ENCODE data around the gene SOCS1. TPM values are rescaled to one million over a fixed set of nuclear protein-coding genes. Genes with fewer than 3 reads are reported as not detected.

The SOCS1 gene
- total and polyA plus RNA-seq, 2 donors (not counting 1 experiment from before 2014, with no cell fraction given): 29.7 to 107 TPM

- Histone ChIP-seq H2AFZ (ENCODE audit: insufficient read depth, low read depth, low read length, poor library complexity, severe bottlenecking) (no peak overlapping the region), H3K9ac (ENCODE audit: low read length) (no peak overlapping the region), H3K27me3 (replicated peaks in 1 of 4; ENCODE audit: control extremely low read depth in 1 of 4, control insufficient read depth in 3 of 4, insufficient read depth in 4 of 4, low read length in 3 of 4) (no peaks in the 10 kb centered on the region), H3K4me2 (replicated peaks; ENCODE audit: low read depth, low read length, poor library complexity, severe bottlenecking) (peak overlapping the region; percentile 20), H3K36me3 (replicated peaks in 1 of 2; ENCODE audit: control extremely low read depth in 1 of 2, control insufficient read depth in 1 of 2, extremely low read depth in 1 of 2, insufficient read depth in 2 of 2, low read length in 1 of 2) (no peaks in the 10 kb centered on the region), H3K4me3 (ENCODE audit: control extremely low read depth in 1 of 5, extremely low read depth in 1 of 5, insufficient read depth in 1 of 5, low read depth in 2 of 5, low read length in 4 of 5) (no peak overlapping the region), H4K20me1 (ENCODE audit: control insufficient read depth, insufficient read depth, low read length, poor library complexity, severe bottlenecking) (no peaks in the 10 kb centered on the region), H3K9me3 (ENCODE audit: control extremely low read depth in 1 of 3, control insufficient read depth in 2 of 3, insufficient read depth in 1 of 3, low read length in 2 of 3) (no peaks in the 10 kb centered on the region), H3K27ac (ENCODE audit: low read length in 2 of 2) (no peak overlapping the region), H3K4me1 (ENCODE audit: control insufficient read depth in 2 of 2, insufficient read depth in 2 of 2, low read length in 2 of 2) (peaks cover 13 to 16% of the 10 kb centered on the region in 2 donors), H3K79me2 (ENCODE audit: control insufficient read depth, insufficient read depth, low read length) (no peaks in the 10 kb centered on the region)
- peak; percentile 31 for ATAC-seq (ENCODE audit: low read depth)
- H3K27me3 Mint-ChIP-seq: no peaks in the 10 kb centered on the region
- peak overlapping the region; percentile 27 for H3K27ac Mint-ChIP-seq
- H3K4me3 Mint-ChIP-seq: no peak overlapping the region
- ChIA-PET POLR2A (interaction anchor here (1.0 to 1.2 kb wide), 2 partner anchors 9 to 33 kb away, joined by 3 read pairs; no protein-coding TSS in a partner anchor), CTCF (interaction anchor here (0.8 to 1.9 kb wide), 3 partner anchors 33 to 300 kb away, joined by 3 to 7 read pairs (median 6); no protein-coding TSS in a partner anchor)
- TF ChIP-seq, protein P1, sequence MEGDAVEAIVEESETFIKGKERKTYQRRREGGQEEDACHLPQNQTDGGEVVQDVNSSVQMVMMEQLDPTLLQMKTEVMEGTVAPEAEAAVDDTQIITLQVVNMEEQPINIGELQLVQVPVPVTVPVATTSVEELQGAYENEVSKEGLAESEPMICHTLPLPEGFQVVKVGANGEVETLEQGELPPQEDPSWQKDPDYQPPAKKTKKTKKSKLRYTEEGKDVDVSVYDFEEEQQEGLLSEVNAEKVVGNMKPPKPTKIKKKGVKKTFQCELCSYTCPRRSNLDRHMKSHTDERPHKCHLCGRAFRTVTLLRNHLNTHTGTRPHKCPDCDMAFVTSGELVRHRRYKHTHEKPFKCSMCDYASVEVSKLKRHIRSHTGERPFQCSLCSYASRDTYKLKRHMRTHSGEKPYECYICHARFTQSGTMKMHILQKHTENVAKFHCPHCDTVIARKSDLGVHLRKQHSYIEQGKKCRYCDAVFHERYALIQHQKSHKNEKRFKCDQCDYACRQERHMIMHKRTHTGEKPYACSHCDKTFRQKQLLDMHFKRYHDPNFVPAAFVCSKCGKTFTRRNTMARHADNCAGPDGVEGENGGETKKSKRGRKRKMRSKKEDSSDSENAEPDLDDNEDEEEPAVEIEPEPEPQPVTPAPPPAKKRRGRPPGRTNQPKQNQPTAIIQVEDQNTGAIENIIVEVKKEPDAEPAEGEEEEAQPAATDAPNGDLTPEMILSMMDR (IDR thresholded peaks at IDR 0.05): no peak
- TF ChIP-seq EZH2 (IDR thresholded peaks at IDR 0.05; ENCODE audit: borderline replicate concordance, insufficient read depth, low read depth, low read length, poor library complexity, severe bottlenecking): no peak
- no peak for DNase-seq
- intact Hi-C loops (cut with micrococcal nuclease): no loop called here
- H3K4me1 Mint-ChIP-seq: peaks cover 17% of the 10 kb centered on the region
- no peaks in the 10 kb centered on the region for H3K9me3 Mint-ChIP-seq (ENCODE audit: insufficient read depth)
- 72% methylated on average over 3 of the region's 9 CpGs for WGBS (ENCODE audit: insufficient coverage)
Observed at GRCh38 chr16:11264155-11264832, 8.3 kb upstream of the SOCS1 start.

DNA sequence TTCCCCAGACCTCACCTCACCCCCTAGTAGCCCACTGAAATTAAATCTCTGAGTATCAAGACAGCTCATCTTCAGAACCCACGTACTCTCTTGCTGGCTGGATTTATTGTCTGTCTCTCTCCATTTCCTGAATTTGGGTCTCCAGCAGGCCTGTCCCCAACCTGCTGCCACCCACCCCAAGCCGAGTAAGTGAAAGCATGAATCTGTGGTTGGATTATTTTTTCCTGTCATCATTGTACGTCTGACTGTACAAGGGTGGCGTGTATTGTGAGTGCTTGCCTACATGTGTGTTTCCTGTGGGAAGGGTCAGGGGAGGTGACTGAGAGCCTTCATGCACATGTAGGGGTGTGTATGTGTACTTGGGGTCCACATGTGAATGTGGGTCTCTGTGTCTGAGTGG is 7.7 kb upstream of the SOCS1 start:
- Histone ChIP-seq H3K9me3 (ENCODE audit: control extremely low read depth in 1 of 3, control insufficient read depth in 2 of 3, insufficient read depth in 1 of 3, low read length in 2 of 3) (no peaks in the 10 kb centered on the region), H3K4me2 (replicated peaks; ENCODE audit: low read depth, low read length, poor library complexity, severe bottlenecking) (peak overlapping the region; percentile 20), H3K79me2 (ENCODE audit: control insufficient read depth, insufficient read depth, low read length) (no peaks in the 10 kb centered on the region), H3K9ac (ENCODE audit: low read length) (no peak overlapping the region), H4K20me1 (ENCODE audit: control insufficient read depth, insufficient read depth, low read length, poor library complexity, severe bottlenecking) (no peaks in the 10 kb centered on the region), H3K27ac (ENCODE audit: low read length in 2 of 2) (no peak overlapping the region), H2AFZ (ENCODE audit: insufficient read depth, low read depth, low read length, poor library complexity, severe bottlenecking) (no peak overlapping the region), H3K27me3 (replicated peaks in 1 of 4; ENCODE audit: control extremely low read depth in 1 of 4, control insufficient read depth in 3 of 4, insufficient read depth in 4 of 4, low read length in 3 of 4) (no peaks in the 10 kb centered on the region), H3K4me1 (ENCODE audit: control insufficient read depth in 2 of 2, insufficient read depth in 2 of 2, low read length in 2 of 2) (peaks cover 18 to 22% of the 10 kb centered on the region in 2 donors), H3K36me3 (replicated peaks in 1 of 2; ENCODE audit: control extremely low read depth in 1 of 2, control insufficient read depth in 1 of 2, extremely low read depth in 1 of 2, insufficient read depth in 2 of 2, low read length in 1 of 2) (no peaks in the 10 kb centered on the region), H3K4me3 (ENCODE audit: control extremely low read depth in 1 of 5, extremely low read depth in 1 of 5, insufficient read depth in 1 of 5, low read depth in 2 of 5, low read length in 4 of 5) (no peak overlapping the region)
- H3K9me3 Mint-ChIP-seq (ENCODE audit: insufficient read depth): no peaks in the 10 kb centered on the region
- TF ChIP-seq EZH2 (IDR thresholded peaks at IDR 0.05; ENCODE audit: borderline replicate concordance, insufficient read depth, low read depth, low read length, poor library complexity, severe bottlenecking): no peak
- TF ChIP-seq, protein P1 (IDR thresholded peaks at IDR 0.05): no peak
- intact Hi-C loops (cut with micrococcal nuclease): no loop called here
- peaks cover 22% of the 10 kb centered on the region for H3K4me1 Mint-ChIP-seq
- H3K27me3 Mint-ChIP-seq: no peaks in the 10 kb centered on the region
- DNase-seq (no peak), ATAC-seq (ENCODE audit: low read depth) (peak; percentile 31)
- WGBS (ENCODE audit: insufficient coverage): 20% methylated on average over 3 of the region's 4 CpGs
- H3K27ac Mint-ChIP-seq: peak overlapping the region; percentile 27
- ChIA-PET CTCF (interaction anchor here (0.5 to 1.9 kb wide), 4 partner anchors 34 to 299 kb away, joined by 3 to 7 read pairs (median 4); no protein-coding TSS in a partner anchor), POLR2A (interaction anchor here (1.0 to 1.2 kb wide), 2 partner anchors 8 to 33 kb away, joined by 3 read pairs; no protein-coding TSS in a partner anchor)
- peak overlapping the region; percentile 1 for H3K4me3 Mint-ChIP-seq

All from B cell (primary cell).